ENCODE data around the gene TNS1.
"Not testable (repeated sequence)": the region's sequence is repeated elsewhere in the genome, so short reads cannot be mapped to it uniquely, and the experiment has no call there.

- TF ChIP-seq CTCF (IDR thresholded peaks at IDR 0.05); EZH2phosphoT487 (IDR thresholded peaks at IDR 0.05; ENCODE audit: borderline replicate concordance, low read depth); REST (IDR thresholded peaks at IDR 0.05; ENCODE audit: low read depth, low read length); RFX5 (IDR thresholded peaks at IDR 0.05; ENCODE audit: low read length); RXRA (IDR thresholded peaks at IDR 0.05; ENCODE audit: borderline replicate concordance, low read depth): not testable (repeated sequence)
These were observed 216.2 kb downstream of the TNS1 start for GRCh38 chr2:217786560-217786959.
